Measurements from ENCODE around the gene RHOBTB3.

Gene RHOBTB3

DNA sequence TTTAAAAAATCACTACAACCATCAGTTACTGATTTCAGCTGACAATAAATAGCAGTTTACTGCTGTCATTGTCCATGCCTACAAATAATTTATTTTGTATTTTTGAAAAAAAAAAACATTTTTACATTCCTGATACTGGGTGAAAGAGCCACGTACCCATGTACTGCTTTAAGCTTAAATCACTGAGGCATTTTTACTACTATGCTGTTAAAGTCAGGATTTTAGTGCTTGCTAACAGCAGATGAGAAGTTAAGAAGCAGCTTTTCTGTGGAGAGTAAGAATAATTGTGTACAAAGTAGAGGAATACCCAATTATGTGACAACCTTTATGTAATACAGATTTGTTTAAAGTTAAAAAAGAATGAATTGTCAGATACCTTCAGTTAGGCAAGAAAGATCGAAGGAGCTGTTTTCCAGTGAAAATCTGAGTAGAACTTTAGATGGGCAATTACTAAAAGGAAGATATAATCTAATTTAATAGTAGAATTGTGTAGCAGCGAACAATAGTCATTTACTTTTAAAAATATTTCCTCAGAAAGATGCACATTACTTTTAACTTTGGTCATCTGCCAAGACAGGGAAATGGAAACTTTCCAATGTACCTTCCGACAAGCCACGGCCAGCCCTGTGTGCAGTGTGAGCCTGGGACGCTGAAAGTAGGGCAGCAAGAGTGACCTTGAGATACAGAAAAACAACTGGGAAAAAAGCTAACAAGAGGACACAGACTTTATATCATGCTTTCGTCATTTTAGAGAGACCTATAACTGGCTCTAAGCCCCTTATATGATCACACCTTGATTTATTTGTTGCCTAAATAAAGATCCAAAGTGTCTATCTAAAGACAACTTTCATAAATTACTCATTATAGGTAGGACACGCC is 39.9 kb downstream of the RHOBTB3 start:
- DNase-seq, result no peak

GRCh38 chr5:95771892-95772291 is 40.8 kb downstream of the RHOBTB3 start:
- no peak for DNase-seq

DNA sequence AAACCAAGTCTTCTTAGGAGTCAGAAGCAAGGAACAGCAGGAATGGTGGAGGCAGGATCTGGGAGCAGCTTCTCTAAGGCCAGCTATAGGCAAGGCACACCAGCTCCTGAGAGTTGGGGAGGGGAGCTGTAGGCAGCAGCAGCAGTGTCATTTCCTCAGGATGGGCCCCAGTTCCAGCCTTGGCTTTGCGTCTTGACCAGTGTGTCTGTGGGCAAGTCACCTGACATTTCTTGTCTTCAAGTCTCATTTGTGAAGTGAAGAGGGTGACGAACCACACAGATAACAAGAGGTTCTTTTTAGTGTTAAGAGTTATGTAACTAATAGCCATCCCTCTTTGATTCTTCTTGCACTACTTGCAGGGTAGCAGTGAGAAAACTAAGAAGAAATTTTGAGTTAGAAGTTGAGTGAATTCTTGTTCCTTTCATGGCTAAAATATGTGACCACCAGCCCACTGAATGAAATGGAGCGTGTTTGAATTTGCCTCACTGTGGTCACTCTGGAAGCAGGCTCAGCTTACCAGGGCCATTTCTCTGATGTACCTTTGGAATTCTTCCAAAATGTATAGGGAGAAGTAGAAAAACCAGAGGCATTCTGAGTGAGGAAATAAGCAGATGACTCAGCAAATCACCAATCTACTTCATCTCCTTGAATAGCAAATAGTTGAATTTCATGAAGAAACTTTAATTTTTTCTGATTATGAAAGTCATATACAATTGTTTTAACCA is 42.4 kb downstream of the RHOBTB3 start:
- DNase-seq, result no peak

DNA sequence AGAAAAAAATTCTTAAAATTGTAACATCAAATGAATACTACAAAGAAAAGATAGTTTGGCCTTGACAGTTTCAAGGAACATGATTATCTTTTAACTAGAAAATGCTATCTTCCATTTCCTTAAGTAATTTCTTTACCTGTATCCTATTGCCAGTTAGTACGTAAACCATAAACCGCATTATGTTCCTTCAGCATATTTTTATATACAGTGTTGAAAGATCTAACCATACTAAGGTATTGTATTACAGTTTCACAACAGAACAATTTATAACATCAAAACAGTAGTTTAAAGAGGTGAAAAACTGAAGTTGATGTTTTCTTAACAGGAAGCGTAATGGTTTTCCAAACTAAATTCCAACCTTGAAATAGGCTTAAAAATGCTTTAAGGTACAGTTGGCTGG is 46.3 kb downstream of the RHOBTB3 start:
- no peak for DNase-seq

GRCh38 chr5:95778713-95779436 is 47.7 kb downstream of the RHOBTB3 start:
- no peak for DNase-seq

- DNase-seq, result no peak
These were observed 48.5 kb downstream of the RHOBTB3 start for GRCh38 chr5:95779611-95780010.

DNA sequence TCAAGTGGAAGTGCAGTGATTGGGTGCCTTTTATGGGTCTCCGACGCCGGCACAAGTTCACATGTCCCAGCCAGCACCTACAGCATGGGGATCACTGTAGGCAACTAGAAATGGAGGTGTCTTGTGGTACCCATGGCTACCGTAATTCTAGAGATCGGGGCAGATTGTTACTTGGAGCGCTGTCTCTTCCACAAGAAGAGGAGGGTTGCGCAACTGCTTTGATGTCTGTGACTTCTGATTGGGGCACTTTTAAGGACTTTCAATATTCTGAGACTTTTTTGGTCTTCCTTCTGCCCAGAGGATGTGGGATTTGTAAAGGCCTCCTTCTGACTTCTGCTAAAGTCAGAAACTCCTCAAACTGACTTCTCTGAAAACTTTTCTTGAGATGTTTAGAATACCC is 49.5 kb downstream of the RHOBTB3 start:
- no peak for DNase-seq

DNA sequence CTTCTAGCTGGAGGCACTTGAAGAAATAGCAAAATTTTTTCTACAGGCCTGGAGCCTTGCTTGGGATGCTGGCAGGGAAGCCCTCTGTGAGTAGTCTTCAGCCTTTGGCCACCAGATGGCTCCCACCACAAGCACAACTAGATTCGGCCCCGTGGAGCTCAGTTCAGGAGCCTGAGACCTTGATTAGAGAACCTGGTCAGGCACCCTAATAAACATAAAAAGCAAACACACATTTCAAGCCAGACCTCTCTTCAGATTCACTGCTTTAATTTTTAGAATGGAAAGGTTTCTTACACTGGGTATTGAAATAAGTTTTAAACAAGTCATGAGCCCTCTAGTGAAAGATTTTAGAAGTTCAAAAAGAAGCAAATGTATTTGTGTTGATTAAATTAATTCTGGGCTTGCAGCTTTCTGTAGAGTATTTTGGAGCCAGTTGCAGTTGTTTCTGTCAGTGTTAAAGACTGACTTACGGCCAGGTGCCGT is 50.0 kb downstream of the RHOBTB3 start:
- peak; percentile 16 for DNase-seq

DNA sequence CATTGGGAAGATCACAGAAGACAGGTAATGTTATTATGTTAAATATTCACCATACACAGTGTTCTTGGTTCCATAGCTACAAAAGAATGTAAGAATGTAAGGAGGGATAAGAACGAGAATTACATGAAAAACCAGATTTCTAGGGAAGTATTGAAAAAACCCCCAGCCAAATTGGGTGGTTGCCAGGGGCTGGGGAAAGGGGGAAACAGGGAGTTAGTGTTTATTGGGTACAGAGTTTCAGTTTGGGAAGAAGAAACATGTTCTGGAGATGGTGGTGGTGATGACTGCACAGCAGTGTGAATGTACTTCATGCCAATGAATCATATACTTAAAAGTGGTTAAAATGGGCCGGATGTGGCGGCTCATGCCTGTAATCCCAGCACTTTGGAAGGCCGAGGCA is 51.0 kb downstream of the RHOBTB3 start:
- no peak for DNase-seq

- DNase-seq, result no peak
These were observed 52.5 kb downstream of the RHOBTB3 start for GRCh38 chr5:95783661-95784060.

- no peak for DNase-seq
These were observed 53.6 kb downstream of the RHOBTB3 start for GRCh38 chr5:95784514-95785302.

GRCh38 chr5:95786821-95787418 is 55.8 kb downstream of the RHOBTB3 start:
- no peak for DNase-seq

DNA sequence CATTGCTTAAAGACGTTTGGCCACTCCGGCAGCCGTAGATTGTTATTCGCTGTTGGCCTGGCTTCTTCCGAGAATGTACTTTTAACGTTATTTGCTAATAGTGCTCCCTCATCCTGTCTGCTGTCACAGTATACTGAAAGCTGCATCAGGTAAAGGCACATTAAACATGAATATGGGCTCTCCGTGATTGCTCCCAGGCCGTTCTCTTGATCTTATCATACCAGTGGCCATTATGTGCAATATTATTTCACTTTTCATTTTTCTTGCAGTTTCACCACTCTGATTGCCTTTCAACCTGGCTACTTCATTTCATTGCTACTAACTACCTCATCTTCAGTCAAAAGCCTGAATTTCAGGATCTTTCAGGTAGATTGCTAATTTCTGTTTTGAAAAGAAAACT is 57.4 kb downstream of the RHOBTB3 start:
- DNase-seq, result no peak

DNA sequence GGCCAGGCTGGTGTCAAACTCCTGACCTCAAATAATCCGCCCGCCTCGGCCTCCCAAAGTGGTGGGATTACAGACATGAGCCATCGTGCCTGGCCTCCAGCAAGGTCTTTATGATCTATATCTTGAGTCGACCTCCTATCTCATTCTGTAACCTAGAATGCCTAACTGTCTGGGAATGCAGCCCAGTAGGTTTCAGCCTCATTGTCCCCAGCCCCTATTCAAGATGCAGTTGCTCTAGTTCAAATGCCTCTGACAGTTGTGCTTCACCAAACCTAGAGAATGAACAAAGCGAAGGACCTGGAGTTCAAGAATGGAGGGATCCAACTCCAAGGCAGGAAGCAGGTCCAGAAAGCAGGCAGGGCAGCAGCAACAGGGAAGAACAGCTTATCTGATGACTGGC is 60.6 kb downstream of the RHOBTB3 start:
- no peak for DNase-seq

DNA sequence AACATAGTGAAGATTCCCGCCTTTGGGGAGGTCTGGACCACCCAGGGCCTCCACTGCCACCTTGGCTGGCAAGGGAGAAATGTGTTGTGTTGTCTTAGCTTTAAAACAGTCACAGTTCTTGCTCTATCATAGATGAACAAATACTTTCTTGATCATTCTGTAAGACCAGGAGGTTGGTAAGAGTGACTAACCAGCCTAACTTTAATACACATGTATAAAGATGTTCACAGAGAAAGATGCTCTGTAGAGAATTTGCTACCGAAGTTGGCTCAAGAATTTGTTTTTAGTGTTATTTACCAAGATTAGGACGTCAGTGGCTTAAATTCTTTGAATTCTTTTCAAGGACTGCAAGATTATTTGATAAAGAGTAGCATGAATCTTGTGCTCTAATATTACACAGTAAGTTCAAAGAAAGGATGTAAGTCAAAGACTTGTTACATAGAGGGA is 63.0 kb downstream of the RHOBTB3 start:
- no peak for DNase-seq

DNA sequence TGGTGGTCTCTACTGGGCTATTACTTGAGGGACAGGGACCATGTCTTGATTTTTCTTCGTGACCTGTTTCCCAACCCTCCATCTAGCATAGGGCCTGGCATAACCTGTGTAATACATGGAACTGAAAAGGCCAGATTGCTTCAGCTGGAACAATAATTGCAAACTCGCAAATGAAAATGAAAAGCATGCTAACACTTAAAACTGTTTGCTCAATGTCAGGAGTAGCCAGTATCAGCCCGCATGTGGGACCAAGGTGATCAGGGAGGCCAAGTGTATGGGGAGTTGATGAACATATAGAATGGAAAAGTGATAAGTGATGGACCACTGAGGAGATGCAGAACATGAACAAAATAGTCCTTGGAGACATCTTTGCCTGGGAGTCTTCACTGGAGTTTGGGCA is 66.2 kb downstream of the RHOBTB3 start:
- no peak for DNase-seq

- DNase-seq, result no peak
These were observed 66.9 kb downstream of the RHOBTB3 start for GRCh38 chr5:95798048-95798447.

DNA sequence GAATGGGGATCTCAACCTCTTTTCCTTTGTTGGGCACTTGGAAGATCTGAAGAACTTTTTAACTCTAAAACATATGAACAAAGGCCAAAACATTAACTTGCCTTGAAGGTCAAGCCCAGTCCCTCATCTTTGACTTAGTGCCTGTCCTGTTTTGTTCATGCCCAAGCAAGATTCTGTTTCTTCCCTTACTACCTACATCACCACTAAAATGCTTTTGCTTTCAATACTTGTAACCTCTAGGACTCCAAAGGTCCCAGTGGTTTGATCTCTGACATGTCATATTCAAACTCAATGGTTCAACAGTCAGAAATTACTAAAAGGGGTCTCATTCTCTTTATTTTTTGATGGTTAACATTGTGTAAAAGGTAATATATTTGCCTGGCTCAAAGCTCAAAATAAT is 67.4 kb downstream of the RHOBTB3 start:
- DNase-seq, result no peak

- no peak for DNase-seq
These were observed 68.2 kb downstream of the RHOBTB3 start for GRCh38 chr5:95799191-95799835.

DNA sequence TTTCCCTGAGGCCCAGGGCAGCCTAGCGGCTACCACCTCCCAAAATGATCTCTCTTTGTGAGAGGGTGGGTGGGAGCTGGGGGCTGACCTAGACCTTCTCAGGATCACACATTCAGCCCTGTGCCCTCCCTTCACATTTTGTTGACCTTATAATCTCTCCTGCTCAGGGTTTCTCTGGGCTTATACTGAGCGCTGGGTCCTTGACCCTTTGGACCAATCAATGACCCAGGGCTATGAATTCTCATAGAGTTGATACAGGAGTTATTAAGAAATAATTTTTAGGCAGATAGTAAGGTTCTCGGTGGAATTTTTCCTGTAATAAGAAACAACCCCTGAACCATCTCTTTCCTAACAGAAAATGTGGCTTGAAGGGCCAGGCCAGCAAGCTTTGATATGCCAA is 69.4 kb downstream of the RHOBTB3 start:
- no peak for DNase-seq

- no peak for DNase-seq
These were observed 70.4 kb downstream of the RHOBTB3 start for GRCh38 chr5:95801532-95801931.

DNA sequence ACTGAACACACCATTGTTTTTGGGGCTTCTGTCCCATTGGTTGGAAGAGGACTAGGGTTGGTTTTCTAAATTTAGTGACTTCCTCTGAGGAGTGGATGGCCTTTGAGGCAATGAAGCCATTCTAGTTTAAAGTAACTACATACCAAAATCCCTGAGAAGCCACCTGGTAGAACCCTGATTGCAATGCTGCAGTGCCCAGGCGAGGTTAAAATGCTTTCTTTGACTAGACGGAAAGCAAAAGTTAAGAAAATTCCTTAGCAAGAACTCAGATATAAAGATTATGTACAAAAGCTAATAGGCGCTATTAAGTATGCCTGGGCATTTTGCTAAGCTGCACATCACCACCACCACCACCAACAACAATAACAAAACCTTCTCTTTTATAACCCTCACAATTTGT is 70.8 kb downstream of the RHOBTB3 start:
- DNase-seq, result no peak
